GM18907 (cell line): Measurements from ENCODE around the gene CTSE.

Experiments
- ATAC-seq: cut with Tn5 transposase; IDR thresholded peaks from one replicate; pipeline ENCODE4 v1.9.1; 2021; ENCODE audit warnings: mild to moderate bottlenecking, moderate library complexity; ENCODE audit not compliant: unreplicated experiment

Gene CTSE

GRCh38 chr1:205973377-205974232 is 50.1 kb downstream of the CTSE start:
- ATAC-seq, result no peak

GRCh38 chr1:205972491-205973168 is 51.1 kb downstream of the CTSE start:
- no peak for ATAC-seq

- ATAC-seq, result no peak
Observed at GRCh38 chr1:205972081-205972480, 51.6 kb downstream of the CTSE start.

- no peak for ATAC-seq
Observed at GRCh38 chr1:205971082-205971481, 52.6 kb downstream of the CTSE start.

- ATAC-seq, result no peak
Observed at GRCh38 chr1:205970486-205970885, 53.2 kb downstream of the CTSE start.

- ATAC-seq, result no peak
Observed at GRCh38 chr1:205969229-205969628, 54.5 kb downstream of the CTSE start.

- no peak for ATAC-seq
Observed at GRCh38 chr1:205967554-205968335, 56.0 kb downstream of the CTSE start.

- ATAC-seq, result no peak
Observed at GRCh38 chr1:205965036-205965884, 58.4 kb downstream of the CTSE start.

GRCh38 chr1:205963352-205964155 is 60.1 kb downstream of the CTSE start:
- ATAC-seq, result no peak

- ATAC-seq, result no peak
Observed at GRCh38 chr1:205962821-205963221, 60.9 kb downstream of the CTSE start.

GRCh38 chr1:205961991-205962820 is 61.5 kb downstream of the CTSE start:
- no peak for ATAC-seq

GRCh38 chr1:205961405-205961804 is 62.3 kb downstream of the CTSE start:
- no peak for ATAC-seq

GRCh38 chr1:205959789-205960188 is 63.9 kb downstream of the CTSE start:
- ATAC-seq, result no peak
